NB4 (cell line): ENCODE results near the gene PRKD2.
A peak's percentile ranks its signal among the peaks of the same experiment; 100 is the strongest.
"Not testable (repeated sequence)": the region's sequence is repeated elsewhere in the genome, so short reads cannot be mapped to it uniquely, and the experiment has no call there.

Source experiments
- DNase-seq: peaks from one replicate; pipeline ENCODE4 v3.0.0; 2010; ENCODE audit warnings: low read depth
- H3K4me3 ChIP-seq: one replicate; pipeline ENCODE4 v1.5.1; 2011; ENCODE audit warnings: mild to moderate bottlenecking, low read depth, low read length, moderate library complexity
- CTCF ChIP-seq: IDR thresholded peaks from one replicate; pipeline ENCODE4 v1.5.1; 2012; ENCODE audit warnings: low read depth, low read length
- MAX ChIP-seq: IDR thresholded peaks from 2 replicates; pipeline ENCODE4 v1.6.1; 2011; ENCODE audit warnings: low read depth, low read length
- MYC ChIP-seq: IDR thresholded peaks from 2 replicates; pipeline ENCODE4 v1.6.1; 2011; ENCODE audit warnings: low read depth, low read length
- POLR2A ChIP-seq: IDR thresholded peaks from 2 replicates; pipeline ENCODE4 v1.6.1; 2011; ENCODE audit warnings: mild to moderate bottlenecking; ENCODE audit not compliant: insufficient read length; ENCODE audit errors: extremely low read depth

Gene PRKD2

GRCh38 chr19:46633130-46633529, 83.8 kb downstream of the PRKD2 start:
- no peak for TF ChIP-seq CTCF
- TF ChIP-seq MYC = no peak
- no peak for TF ChIP-seq POLR2A
- TF ChIP-seq MAX = no peak
- H3K4me3 ChIP-seq = no peak overlapping the region
- DNase-seq = no peak

- no peak for TF ChIP-seq MYC
- TF ChIP-seq CTCF = no peak
- TF ChIP-seq POLR2A = no peak
- no peak overlapping the region for H3K4me3 ChIP-seq
- peak; percentile 64 for DNase-seq
Measured at GRCh38 chr19:46631481-46631880, 85.4 kb downstream of the PRKD2 start.

GRCh38 chr19:46630586-46631205, 86.2 kb downstream of the PRKD2 start:
- no peak for TF ChIP-seq MYC
- no peak for TF ChIP-seq CTCF
- no peak for TF ChIP-seq POLR2A
- no peak for TF ChIP-seq MAX
- no peak for DNase-seq
- no peak overlapping the region for H3K4me3 ChIP-seq

GRCh38 chr19:46629546-46630025, 87.3 kb downstream of the PRKD2 start:
- H3K4me3 ChIP-seq = no peak overlapping the region
- no peak for DNase-seq
- no peak for TF ChIP-seq POLR2A
- no peak for TF ChIP-seq CTCF
- TF ChIP-seq MYC = no peak
- TF ChIP-seq MAX = no peak

GRCh38 chr19:46628970-46629369, 87.9 kb downstream of the PRKD2 start:
- not testable (repeated sequence) for H3K4me3 ChIP-seq, DNase-seq

GRCh38 chr19:46626446-46626845, 90.5 kb downstream of the PRKD2 start:
- H3K4me3 ChIP-seq = no peak overlapping the region
- no peak for TF ChIP-seq MYC
- DNase-seq = no peak

- TF ChIP-seq CTCF (no peak), MAX (no peak), MYC (no peak), POLR2A (no peak)
- H3K4me3 ChIP-seq = no peak overlapping the region
- DNase-seq = no peak
Measured at GRCh38 chr19:46625731-46626130, 91.2 kb downstream of the PRKD2 start.
